GM12874 (cell line): ENCODE data around the gene SLC5A5.

Experiments
- TF ChIP-seq, protein P1 (sequence below): IDR thresholded peaks from 2 replicates; pipeline ENCODE4 v1.5.1; 2011; ENCODE audit warnings: low read depth, mild to moderate bottlenecking, control low read depth, low read length, moderate library complexity; ENCODE audit not compliant: insufficient read depth

SLC5A5 gene

DNA sequence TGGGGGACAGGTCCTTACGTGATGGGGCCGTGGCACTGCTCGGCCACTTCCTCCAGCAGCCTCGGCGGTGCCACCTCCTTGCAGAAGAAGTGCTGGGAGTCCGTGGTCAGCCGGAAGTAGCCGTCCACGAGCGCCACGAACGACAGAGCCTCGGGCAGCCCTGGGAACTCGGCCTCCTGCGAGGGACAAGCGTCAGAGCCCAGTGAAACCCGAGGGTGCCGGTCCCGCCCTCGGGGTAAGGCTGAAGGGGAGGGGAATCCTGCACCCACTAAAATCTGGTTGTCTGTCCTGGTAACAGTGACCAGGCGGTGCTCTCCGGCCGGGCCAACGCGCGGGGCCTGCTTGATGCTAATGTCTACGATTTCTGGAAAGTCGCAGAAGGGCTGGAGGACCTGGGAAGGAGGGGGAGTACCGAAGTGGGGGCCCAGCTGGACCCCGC lies 30.4 kb upstream of the SLC5A5 start:
- TF ChIP-seq, protein P1, sequence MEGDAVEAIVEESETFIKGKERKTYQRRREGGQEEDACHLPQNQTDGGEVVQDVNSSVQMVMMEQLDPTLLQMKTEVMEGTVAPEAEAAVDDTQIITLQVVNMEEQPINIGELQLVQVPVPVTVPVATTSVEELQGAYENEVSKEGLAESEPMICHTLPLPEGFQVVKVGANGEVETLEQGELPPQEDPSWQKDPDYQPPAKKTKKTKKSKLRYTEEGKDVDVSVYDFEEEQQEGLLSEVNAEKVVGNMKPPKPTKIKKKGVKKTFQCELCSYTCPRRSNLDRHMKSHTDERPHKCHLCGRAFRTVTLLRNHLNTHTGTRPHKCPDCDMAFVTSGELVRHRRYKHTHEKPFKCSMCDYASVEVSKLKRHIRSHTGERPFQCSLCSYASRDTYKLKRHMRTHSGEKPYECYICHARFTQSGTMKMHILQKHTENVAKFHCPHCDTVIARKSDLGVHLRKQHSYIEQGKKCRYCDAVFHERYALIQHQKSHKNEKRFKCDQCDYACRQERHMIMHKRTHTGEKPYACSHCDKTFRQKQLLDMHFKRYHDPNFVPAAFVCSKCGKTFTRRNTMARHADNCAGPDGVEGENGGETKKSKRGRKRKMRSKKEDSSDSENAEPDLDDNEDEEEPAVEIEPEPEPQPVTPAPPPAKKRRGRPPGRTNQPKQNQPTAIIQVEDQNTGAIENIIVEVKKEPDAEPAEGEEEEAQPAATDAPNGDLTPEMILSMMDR = no peak

DNA sequence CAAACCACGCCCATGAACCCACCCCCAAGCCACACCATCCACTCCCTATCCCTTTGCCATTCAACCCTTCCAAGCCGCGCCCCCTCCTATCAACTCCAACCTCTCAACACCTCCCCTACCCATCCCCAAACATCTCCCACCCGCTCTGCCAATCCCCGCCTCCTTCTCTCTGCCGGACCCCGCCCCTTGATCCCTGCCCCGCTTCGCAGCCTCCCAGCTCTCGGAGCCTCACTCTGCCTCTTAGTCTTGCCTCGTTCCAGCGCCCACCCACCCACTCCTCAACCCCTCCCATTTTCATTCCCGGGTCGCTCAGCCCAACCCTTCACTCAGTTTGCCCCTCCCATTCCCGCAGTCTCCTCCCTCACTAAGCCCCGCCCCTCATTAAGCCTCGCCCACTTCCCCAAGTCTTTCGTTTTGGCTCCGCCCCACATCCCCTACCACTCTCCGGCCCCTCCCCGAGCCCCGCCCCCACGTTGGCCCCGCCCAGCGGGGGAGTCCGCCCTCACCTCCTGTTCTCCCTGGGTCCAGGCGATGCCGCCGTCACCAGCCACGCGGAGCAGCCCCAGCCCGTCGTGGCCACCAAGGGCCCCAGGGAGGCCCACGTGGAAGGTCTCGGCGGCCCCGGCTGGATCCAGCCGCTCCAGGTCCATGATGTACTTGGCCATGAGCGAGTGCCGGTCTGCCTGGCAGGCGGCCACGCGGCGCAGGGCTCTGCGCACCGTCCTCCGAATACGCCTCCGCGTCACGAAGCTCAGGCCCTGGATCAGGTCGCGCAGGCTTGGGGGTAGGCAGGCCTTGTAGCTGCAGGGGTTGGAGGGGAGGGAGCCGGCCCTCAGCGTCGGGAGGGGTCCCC lies 29.7 kb upstream of the SLC5A5 start:
- TF ChIP-seq, protein P1 = no peak

DNA sequence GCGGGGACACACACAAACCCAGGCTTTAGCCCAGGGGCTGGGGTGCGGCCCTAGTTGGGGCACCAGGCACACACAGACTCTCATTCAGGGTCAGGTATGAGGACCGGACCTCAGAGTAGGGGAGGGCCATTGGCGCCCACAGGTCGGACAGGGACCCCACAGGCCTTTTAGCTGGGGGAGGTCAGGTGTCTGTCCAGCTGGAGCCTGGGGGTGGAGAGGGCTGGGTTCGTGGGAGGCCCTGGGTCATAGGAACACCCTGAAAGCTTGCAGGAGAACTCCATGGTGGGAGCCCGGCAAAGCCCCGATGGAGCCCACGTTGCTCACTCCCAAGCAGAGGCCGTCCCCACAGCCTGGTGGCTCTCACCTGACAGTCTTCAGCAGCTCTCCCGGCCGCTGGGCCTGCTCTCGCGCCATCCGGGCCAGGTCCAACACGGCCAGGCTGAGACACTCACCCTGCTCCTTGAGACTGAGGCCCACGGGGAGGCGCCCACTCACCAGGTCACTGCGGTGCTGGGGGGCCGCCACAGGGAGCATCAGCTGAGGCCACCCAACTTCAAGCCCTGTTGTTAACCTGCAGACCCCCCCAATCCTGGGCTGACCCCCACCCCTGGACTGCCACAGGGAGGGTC lies 29.0 kb upstream of the SLC5A5 start:
- TF ChIP-seq, protein P1 = no peak

DNA sequence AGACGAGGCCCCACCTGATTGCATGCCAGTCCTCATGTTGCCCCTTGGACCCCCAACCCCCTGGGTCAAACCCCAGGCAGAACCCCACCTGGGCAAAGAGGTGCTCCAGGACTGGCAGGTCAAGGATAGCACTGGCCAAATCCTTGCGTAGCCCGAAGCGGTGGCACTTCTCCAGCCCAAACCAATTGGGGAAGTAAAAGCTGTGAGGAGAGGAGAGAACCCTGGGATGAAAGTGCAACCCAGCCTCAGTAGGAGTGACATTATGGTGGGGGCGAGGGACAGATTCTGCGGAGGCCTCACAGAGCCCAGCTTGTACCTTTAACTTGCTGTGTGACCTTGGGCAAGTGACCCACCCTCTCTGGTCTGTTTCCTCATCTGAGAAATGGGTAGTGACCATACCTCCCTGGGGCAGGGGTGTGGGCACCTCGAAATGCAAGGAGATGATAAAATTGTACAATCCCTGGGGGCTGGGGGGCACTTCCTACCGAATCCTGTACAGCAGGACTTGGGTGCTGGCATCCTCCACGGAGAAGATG lies 28.4 kb upstream of the SLC5A5 start:
- TF ChIP-seq, protein P1 = no peak

DNA sequence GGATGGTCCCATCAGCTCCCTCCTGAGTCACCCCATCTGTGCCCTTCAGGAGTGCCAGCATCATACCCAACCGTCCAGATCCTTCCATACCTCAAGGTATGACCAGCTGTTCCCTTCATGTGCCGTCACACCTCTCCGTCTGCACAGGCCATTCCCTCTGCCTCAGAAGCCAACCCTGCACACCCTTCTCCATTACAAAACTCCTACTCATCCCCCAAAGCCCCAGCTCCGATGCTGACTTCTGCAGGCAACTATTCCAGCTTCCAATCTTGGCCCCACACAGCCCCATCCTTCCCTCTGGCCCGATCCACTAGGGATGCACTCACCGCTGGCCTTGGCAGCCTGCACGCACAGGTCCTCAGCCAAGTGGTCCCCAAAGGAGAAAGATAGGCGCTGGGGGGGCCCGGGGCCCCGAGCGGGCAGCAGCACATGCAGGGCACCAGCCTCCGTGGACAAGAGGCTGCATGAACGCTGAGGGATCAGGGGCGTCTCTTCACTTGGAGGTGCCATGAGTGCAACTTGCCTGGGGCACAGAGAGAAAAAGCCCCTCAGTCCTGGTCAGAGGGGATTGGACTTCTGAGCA lies 27.7 kb upstream of the SLC5A5 start:
- TF ChIP-seq, protein P1 = no peak

DNA sequence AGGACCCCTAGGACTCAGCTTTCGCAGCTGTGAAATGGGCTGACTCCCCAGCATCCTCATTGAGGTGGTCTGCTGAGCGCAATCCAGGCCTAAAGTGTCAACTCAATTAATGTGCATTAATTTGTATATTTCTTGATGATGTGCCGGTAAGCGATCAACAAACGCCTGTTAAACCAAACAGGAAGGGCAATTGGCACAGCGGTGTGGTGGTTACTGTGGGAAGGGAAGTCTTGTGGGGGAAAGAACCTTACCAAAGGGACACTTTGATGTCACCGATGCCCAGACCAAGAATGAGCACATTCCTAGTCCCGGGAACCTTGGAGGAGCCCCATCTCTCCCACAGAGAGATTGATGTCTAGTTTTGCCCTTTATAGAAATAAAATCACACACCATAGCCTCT lies 25.6 kb upstream of the SLC5A5 start:
- TF ChIP-seq, protein P1 = no peak

DNA sequence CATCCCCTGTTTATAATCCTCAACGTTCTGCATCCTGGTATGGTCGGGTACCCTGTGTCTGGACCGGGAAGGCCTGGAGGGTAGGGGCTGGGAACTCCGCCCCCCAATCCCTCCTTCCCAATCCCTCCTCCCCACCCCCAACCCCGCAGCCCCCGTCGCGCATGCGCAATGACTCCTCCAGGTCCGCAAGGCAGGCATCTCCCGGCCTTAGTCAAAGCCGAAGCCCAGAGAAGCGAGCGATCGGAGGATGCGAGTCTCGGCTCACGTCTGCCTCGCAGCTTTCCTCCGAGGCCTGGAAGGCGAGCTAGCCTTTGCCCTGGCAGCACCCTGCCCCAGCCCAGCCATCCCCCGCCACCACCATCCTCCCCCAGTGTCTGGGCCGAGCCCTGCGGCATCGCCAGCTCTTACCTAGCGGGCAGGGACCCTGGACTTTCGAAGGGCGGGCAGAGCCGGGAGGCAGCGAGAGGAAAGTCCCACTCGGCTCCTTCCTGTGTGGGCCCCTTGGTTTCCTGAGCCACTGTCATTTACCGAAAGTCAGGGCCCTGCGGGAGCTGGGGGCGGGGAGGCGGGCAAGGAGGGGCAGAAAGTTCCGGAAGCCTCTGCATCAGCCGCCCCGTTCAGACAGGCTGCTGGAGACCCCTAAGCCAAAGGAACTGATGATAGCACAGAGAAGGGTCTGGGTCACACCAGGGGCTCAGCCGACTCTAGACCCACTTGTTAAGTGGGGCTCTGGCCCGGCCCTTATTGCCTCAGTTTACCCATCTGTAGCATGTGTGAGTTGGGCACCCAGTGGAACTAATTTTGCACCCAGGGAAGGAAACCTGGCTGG lies 24.0 kb upstream of the SLC5A5 start, which contains the start of gene JAK3:
TSS of gene JAK3 (minus strand) at position 445 of the 829 bp plus-strand sequence. CDS start 3,565 bp downstream, outside the sequence.
- TF ChIP-seq, protein P1 = no peak
